Non-pigmented ciliary epithelial cell (primary cell): Measurements from ENCODE around the gene NEURL4.

Experiments
- DNase-seq: peaks from one replicate; pipeline ENCODE4 v3.0.0-alpha.2; 2010; ENCODE audit warnings: low read depth

The NEURL4 gene

DNA sequence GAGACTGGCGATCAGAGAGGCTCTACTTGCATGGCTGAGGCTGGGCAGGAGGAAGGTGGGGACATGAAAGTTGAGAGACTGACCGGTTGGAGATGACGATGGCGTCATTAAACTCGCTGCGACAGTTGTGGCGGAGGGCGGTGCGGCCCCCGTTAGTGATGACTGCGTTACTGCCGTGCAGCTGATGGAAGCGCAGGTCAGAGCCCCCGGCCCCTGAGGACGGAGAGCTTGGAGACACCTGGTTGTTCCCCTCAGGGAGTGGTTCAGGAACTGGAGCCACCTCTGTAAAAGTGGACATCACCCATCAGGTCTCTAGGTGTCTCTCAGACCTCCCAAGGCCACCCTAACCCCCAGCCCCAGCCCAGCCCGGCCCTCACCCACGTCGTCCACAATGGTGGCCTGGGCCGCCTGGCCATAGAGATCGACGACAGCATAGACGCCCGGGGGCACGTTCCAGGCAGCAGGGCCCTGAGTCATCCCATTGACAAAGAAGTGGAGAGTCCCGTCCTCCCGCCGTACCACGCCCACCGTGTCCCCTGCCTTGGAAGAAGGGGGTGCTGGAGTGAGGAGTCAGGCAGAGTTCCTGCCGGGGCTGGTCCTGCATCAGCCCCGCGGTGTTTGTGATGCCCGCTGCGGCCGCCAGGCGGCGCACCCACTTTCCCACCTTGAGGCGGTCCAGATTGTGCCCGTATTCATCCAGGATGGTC, 5.3 kb downstream of the NEURL4 start:
- no peak for DNase-seq

DNA sequence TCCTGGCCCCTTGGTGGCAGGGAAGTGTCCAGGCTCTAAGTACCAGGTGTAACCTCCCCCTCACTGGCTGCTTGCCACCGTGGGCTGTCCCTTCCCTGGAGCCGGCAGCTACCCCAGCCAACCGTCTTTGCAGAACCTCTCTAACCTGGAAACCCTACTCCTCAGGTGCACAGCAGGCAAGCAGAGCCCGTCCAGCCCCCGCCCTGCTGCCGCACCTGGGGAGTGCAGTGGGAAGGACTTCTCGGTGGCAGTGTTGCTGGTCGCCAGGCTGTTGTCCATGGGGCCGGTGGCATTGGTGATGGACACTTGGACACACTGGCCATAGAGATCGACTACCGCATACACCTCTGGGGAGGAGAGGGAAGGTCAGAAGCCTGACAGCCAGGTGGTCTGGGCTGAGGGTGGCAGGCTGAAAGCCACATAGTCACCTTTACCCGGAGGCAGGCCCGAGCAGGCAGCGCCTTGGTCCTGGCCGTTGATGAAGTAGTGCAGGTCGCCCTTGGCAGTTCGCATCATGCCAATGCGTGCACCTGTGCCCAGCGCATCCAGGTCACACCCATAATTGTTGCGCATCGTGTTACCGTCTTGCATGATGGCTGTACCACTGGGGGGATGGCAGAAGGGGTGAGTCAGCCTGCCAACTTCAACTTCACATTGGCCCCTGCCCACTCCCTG, 6.5 kb downstream of the NEURL4 start:
- no peak for DNase-seq

DNA sequence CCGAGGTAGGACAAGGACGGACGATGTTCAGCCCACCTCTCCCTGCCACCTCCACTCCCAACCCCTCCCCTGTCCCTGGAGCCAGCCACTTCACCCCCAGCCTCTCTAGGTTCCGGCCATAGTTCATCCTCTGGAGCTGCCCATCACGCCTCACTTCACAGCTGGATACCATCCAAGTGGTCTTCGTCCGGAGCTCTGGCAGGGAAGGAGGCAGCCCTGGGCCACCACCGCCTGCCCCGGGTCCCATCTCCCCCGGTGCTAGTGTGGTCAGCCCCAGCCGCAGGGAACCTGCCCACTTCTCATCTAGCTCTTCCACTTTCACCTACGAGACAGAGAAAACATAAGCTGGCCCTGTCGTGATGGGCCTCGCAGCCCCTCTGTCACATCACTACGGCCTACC, 7.7 kb downstream of the NEURL4 start:
- no peak for DNase-seq

DNA sequence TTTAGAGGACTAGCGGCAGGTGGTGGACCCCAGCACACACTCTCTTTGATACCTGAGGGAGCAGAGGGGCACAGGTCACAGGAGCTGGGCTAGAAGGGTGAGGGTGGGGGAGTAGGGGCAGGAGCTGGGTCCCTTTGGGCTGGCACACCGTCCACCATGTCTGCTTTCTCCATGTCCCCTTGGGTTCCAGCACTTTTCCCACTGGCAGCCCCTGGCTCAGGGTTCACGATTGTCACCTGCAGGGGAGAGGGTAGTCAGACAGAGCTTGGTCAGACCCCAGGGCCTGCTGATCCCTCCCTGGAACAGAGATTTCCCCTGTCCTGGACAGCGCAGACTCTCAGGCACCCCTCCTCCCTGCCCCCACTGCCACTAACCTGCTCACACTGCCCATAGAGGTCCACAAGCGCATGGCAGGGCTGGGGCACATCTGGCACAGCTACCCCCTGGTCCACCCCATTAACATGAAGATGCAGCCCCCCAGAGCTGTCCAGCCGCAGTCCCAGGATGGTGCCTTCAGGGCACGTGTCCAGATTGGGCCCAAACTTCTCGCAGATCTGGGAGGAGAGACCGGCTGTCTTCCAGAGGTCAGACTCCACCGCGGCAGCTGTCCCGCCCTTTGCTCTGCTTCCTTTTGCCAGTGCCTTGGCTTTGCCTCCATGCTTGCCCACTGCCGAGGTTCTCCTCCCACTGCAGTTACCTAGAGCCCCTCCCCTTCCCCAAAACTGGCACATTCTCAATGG, 10.8 kb downstream of the NEURL4 start:
- no peak for DNase-seq

DNA sequence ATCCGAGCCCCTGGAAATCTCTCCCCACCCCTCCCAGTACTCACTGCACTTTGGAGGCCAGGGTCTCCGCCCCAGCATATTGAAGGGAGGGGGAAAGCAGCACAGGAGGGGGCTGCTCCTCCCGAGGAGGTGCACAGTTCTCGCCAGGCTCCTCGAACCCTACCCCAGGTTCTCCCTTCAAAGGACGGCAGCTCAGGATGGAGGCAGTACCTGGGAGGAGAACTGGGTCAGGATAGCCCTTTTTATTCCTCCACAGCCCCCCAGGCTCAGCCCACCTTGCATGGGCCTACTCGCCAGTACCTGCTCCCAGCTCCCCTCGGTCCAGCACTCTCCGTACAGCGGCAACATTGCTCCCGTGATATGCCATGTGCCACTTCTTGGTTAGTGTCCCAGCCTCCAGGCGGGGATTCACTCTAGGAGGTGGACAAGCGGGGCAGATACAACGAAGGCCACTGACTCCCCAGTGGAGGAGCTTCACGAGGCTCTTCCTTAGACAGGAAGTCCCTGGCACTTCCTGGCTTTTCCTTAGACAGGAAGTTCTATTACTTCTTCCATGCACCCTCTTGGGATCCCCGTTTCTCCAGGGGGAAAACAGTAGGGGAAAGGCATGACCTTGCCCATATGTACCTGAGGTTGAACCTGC, 11.9 kb downstream of the NEURL4 start:
- DNase-seq = no peak

DNA sequence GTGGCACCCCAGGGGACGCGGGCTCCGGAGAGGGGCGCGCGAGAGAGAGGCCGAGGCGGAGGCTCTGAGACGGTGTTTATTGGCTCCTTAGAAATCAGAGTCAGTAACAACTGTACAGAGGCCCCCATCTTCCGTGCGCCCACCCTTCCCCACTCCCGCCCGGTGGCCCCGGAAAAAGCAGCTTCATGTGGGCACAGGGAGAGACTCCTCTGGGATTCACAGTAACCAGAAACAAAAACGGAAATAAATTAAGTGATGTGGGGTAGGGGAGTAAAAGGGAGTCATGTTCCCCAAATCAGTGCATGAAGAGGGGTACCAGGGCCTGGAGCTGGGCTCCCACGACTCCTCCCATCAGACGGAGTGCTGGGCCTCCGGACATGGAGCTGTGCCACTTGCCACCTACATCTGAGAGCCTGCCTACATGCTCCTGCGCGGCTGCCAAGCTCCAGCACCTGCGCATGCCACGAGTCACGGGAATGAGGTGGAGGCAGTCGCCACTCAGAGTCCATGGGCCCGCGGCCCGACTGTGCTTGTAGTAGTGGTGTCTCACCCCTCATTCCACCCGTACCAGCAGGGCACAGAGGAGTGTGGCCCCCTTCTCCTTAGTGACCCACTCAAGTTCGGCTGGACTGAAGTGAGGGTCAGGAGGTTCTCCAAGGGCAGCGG, 13.4 kb downstream of the NEURL4 start:
- DNase-seq = no peak

DNA sequence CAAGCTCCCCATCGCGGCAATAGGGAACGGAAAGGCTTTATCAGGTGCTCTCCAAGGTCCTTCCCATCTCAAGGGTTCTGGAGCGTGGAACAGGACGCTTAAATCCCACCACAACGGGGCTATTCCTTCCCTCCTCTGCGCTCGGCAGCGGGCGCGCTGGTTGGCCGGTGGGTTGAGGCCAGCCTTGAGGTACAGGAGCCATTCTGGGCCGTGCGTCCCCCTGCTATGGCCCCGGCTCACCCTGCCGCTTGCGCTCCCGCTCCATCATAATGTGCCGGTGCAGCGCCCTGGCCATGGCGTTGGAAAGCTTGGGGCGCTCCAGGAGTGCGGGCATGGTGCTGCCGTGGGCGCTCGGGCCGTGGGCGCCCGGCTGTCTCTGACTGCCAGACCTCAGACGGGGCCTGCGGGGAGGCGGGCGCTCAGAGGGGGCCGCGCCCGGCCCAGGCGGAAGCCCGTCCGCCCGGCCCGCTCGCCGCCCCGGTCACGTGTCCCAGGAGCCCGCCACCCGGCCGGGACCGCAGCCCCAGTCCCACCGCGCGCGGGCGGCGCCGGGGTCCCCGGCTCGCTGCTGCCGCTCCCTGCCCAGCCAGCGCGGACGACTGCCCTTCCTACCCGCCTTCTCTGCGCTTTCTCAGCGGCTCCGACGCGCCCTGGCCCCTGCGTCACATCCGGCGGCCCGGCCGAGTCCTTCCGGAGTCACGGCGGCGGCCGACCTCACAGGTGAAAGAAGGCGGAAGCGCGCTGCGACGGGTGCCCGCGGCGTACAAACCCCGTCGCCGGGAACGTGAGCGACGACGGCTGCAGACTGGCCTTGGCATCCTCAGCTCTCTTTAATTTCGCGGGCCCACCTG, 14.2 kb downstream of the NEURL4 start, which contains the start of gene GPS2:
Gene GPS2, minus strand, starts transcription at position 642 of the 851 bp plus-strand sequence. Its CDS starts 308 bp downstream, at position 334.
- DNase-seq = peak; percentile 26

DNA sequence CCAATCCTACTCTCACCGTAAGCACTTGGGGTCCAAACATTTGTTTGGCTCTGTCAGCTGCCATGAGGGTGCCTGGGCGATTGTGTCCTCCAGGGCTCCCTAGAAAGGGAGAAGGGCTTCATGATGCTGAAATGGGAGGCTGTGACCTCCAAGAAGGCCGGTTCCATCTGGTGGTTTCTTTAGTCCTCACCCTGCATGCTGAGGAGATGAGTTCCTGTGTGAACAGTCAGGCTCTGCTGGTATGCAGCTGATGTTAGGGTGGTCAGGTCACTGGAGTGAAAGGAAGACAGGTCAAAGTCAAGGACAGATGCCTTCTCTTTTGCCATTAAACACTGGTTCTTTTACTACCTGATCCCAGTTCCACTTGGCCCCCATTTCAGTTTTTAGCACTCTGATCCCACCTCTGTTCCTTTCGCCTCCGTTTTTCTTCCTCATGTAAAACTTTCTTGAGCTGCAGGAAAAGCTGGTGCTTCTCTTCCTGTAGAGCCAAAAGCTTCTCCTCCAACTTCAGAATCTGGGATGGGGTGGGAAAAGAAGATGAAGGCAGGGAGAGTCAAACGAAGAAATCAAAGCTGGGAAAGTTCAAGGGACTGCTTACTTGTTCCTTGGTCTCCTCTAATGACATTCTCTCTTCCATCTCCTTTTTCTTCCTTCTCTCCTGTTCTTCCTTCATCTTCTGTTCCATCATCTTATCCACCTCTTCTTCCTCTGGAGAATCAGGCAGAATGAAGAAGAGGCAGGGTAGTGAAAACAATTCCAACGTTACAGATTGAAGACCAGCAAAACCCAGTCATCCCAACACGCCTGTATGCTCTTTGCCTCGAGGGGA, 15.0 kb downstream of the NEURL4 start:
- DNase-seq = no peak

DNA sequence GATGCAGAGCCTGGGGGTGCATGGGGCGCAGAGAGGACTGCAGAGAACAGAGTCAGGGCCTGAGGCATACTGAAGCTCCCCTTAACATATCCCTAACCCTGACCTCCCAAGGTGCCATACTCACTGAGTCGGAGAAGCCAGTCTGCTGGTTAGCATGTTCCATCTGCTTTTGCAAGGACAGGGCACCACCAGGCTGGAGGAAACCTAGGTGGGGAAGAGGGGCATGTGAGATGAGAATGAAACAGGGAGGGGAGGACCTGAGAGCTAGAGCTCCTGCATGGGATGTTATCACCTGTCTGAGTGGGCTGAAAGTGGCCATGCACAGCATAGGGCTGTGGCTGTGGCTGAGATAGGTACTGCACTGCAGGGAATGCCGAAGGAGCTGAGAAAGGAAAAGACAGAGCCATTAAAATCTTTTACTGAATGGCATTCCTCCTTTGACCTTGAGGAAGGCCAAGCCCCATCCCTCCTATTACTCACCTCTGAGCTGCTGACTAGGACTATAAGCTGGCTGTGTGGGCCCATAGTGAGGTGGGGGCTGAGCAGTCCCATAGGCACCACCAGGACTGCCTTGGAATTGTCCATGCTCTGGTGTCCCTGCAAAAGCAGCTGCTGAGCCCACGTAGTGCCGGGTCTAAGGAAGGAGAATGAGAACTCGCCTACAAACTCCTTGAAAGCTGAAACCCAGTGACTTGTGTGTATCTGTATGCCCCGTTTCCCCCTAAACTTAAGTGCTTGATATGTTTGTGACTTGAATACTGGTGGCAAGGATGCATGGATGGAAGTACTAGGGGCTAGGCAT, 15.8 kb downstream of the NEURL4 start:
- no peak for DNase-seq

DNA sequence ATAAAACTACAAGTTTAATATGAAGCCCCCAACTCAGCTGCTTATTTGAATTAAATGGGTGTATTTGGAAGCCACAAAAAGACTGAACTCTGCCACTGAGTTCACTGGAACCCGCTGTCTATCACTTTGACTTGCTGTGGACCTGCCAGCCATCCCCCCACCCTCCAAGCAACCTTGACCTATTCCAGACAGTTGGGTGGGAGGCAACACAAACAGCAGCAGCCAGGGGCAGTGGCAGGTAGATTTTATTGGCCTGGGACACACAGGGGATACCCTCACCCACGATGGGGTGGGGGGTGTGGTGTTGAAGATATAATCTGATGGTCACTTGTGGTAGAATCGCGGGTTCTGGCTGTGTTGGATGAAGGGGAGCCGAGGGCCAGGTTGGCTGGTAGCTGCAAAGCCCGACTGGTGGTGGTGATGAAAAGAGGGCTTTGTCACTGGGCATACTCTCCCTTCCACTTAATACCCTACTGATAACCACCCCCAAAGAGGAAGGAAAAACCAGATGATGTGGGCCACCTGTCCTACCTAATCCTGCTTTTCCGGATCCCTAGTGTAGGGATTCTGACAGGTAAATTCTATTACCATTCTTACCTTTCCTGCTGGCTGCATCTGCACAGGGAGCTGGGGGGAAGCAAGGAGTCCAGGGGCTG, 16.6 kb downstream of the NEURL4 start:
- no peak for DNase-seq

DNA sequence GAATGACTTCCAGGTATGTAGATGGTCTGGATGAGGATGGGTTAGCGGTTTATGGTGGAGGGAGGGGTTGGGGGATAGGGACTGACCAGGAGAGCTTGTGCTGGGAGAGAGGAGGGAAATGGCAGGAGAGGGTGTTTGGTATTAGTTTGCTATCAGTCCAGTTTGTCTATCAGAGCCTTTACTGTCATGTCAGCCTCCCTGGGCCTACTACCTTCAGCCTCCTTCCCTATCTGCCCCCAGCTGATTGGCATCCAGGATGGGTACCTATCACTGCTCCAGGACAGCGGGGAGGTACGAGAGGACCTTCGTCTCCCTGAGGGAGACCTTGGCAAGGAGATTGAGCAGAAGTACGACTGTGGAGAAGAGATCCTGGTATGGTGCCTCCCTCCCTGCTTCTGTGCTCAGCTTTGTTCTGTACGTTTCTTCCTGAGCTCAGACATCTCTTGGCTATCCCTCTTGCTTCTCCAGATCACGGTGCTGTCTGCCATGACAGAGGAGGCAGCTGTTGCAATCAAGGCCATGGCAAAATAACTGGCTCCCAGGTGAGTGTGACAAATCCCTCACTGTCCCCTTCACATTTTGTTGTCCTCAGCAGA, 17.9 kb downstream of the NEURL4 start:
- no peak for DNase-seq

DNA sequence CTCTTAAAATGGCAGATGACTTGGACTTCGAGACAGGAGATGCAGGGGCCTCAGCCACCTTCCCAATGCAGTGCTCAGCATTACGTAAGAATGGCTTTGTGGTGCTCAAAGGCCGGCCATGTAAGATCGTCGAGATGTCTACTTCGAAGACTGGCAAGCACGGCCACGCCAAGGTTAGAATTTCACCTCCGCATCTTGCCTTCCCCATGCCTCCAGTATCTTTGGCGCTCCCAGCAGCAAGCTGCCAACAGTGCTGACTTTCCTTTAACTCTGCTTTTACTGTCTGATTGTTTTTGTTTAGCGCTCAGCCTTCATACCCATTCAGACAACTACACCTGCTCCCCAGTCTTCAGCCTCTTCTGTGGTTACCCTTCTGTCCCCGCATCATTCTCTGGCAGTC, 19.5 kb downstream of the NEURL4 start:
- DNase-seq = no peak

DNA sequence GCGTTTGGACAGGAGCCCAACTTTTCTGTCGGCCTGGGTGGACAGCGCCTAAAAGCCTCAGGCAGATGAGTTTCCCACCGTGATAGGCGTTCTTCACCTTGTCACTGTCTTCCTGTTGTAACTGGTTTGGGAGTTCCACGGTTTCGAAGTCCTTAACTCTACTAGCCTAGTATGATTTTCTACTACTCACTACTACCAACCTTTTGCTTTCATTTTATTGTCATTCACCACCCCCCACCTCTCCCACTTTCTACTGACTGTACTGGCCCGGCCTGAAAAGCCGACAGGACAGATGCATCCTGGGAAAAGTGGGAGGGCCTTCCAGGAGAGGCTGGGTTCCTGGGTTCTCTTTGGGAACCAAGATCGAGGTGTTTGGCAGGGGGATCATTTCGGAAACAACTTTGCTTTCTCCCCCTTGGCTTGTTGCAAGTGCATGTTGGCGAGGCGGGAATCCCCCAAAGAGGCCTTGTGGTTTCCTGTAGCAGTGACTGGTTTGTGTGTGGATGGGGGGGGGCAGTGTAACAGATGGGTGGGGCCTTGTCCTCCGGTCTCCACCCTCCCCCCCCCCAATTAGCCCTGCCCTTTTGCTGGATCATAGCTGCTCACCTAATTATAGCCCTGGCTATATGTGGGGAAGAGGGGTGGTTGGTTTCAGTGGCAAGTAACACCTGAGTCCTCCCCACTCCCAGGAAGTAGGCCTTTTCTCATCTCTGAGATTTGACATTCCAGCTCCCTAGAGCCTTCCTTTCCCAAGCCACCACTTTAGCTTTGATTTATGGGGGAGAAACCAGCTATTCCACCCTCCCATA, 20.3 kb downstream of the NEURL4 start:
- DNase-seq = peak; percentile 45

DNA sequence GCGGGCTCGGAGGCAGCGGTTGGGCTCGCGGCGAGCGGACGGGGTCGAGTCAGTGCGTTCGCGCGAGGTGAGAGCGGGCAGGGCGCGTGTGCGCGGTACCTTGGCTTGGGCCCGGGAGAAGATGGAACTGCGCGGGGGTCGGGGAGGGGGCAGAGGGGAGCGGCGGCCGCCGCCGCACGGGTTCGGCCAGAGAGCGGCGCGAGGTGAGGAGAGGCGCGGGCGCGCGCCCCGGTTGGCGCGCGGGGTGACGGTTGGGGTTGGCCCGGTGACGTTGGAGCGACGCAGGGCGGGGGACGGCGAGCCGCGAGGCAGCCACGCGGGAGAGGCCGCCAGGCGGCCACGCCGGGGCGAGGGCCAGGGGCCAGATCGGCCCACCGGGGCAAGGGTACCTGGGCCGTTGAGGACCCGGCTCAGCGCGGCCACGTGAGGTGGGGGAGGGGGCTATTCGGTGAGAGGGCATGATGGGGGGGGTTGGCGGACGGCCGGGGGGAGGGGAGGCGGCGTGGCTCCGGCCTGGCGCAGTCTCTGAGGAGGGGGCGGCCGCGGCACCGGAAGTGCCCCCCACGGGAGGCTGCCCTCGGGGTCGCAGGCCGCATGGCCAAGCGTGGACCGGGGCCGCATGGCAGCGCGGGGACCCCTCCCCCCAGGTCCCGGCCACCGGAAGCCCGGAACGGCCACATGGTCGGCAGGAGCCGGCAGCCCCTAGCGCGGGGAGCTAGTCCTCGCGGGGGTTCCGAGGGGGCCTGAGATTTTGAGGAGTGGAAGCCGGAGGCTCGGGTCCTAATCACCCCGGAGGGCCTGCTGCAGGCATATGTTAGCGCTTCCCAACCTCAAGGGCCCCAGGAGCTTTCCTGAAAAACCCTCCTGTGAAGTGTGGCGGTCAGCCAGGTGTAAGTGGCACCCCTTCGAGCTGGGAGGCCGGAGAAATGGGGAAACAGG, 21.2 kb downstream of the NEURL4 start:
- no peak for DNase-seq

DNA sequence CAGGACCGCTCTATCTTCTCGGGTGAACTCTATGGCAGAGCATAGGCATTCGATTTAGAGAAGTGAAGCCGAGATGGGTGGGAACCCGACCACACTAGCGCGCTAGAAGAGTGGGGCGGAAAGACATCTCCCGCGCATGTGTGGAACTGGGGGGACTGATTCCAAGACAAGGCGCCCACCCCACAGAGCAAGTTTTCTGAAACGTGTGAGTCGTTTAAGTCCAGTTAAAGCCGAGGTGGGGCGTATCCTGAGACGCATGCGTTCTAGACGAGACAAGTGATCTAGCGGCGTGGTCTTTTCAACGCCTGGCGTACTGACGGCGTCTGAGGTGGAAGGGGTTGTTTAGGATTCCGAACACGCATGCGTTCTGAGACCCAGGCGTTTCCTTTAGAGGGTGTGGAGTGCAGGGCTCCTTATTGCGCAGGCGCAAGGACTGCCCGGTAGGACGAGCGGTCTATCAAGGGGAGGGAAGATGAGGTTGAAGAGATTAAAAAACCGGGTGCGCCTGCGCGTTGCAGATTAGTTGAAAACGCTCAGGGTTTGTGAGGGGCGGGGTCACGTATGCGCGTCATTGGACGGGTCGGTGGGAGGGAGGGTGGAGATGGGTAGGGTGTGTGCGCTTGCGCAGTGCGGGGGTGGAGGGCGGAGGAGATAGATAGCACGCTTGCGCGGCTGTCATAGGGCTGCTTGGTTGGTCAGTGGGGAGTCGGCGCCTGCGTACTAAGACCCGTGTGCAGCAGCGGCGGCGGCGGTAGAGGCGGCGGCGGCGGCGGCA, 22.0 kb downstream of the NEURL4 start, which contains the start of gene EIF5A:
Gene EIF5A, plus strand, starts transcription at position 718 of the 775 bp plus-strand sequence. CDS start 2,008 bp downstream, outside the sequence.
- DNase-seq = peak; percentile 100
